ENCODE results near the gene FIBCD1. TPM values are rescaled to one million over a fixed set of nuclear protein-coding genes. Genes with fewer than 3 reads are reported as not detected.

Gene FIBCD1
- total and polyA plus RNA-seq, 2 experiments from 2014 or later, result 4.4 to 5.6 TPM

DNA sequence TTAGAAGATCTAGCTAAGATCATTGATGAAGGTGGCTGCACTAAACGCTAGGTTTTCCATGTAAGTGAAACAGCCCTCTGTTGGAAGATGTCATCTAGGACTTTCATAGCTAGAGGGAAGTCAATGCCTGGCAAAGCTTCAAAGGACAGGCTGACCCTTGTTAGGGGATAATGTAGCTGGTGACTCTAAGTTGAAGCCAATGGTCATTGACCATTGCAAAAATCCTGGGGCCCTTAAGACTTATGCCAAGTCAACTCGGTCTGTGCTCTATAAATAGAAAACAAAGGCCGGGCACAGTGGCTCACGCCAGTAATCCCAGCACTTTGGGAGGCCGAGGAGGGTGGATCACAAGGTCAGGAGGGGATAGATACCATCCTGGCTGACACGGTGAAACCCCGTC lies 26.6 kb upstream of the FIBCD1 start:
- no peaks in the 10 kb centered on the region for H3K36me3 ChIP-seq (ENCODE audit: insufficient read depth)
- no peaks in the 10 kb centered on the region for H3K79me2 ChIP-seq (replicated peaks; ENCODE audit: insufficient read depth)
- Mint-ChIP-seq H3K27me3 (ENCODE audit: insufficient read depth, low read depth, poor library complexity) (peaks cover 2% of the 10 kb centered on the region), H3K36me3 (ENCODE audit: low read depth) (no peaks in the 10 kb centered on the region), H3K27ac (no peak overlapping the region), H3K4me3 (no peak overlapping the region), H3K9me3 (peaks cover 3% of the 10 kb centered on the region; the same call in 2 of the 3 replicates), H3K4me1 (no peaks in the 10 kb centered on the region)
- no peaks in the 10 kb centered on the region for H3F3A ChIP-seq (replicated peaks; ENCODE audit: low read depth)
- no peaks in the 10 kb centered on the region for H3K9me2 ChIP-seq (ENCODE audit: insufficient read depth)
- no peaks in the 10 kb centered on the region for H4K20me1 ChIP-seq (replicated peaks; ENCODE audit: insufficient read depth)
- no peaks in the 10 kb centered on the region for H3K4me1 ChIP-seq (ENCODE audit: insufficient read depth)
- no peak overlapping the region for H2AFZ ChIP-seq
- ATAC-seq (no peak), DNase-seq (ENCODE audit: low spot score) (no peak)
- H3K27ac ChIP-seq (ENCODE audit: low read depth), result no peak overlapping the region
- H3K4me3 ChIP-seq, result no peak overlapping the region
- TF ChIP-seq ZNF462 (CRISPR knock-in tag; IDR thresholded peaks at IDR 0.05), result no peak
- TF ChIP-seq, protein P1, sequence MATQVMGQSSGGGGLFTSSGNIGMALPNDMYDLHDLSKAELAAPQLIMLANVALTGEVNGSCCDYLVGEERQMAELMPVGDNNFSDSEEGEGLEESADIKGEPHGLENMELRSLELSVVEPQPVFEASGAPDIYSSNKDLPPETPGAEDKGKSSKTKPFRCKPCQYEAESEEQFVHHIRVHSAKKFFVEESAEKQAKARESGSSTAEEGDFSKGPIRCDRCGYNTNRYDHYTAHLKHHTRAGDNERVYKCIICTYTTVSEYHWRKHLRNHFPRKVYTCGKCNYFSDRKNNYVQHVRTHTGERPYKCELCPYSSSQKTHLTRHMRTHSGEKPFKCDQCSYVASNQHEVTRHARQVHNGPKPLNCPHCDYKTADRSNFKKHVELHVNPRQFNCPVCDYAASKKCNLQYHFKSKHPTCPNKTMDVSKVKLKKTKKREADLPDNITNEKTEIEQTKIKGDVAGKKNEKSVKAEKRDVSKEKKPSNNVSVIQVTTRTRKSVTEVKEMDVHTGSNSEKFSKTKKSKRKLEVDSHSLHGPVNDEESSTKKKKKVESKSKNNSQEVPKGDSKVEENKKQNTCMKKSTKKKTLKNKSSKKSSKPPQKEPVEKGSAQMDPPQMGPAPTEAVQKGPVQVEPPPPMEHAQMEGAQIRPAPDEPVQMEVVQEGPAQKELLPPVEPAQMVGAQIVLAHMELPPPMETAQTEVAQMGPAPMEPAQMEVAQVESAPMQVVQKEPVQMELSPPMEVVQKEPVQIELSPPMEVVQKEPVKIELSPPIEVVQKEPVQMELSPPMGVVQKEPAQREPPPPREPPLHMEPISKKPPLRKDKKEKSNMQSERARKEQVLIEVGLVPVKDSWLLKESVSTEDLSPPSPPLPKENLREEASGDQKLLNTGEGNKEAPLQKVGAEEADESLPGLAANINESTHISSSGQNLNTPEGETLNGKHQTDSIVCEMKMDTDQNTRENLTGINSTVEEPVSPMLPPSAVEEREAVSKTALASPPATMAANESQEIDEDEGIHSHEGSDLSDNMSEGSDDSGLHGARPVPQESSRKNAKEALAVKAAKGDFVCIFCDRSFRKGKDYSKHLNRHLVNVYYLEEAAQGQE (IDR thresholded peaks at IDR 0.05; ENCODE audit: unreplicated experiment), result no peak
- no peak for TF ChIP-seq EZH2phosphoT487 (IDR thresholded peaks at IDR 0.05; ENCODE audit: unreplicated experiment)
- TF ChIP-seq ZNF114 (CRISPR knock-in tag; IDR thresholded peaks at IDR 0.05), result no peak
- no peak for TF ChIP-seq STAT1 (IDR thresholded peaks at IDR 0.05; ENCODE audit: unreplicated experiment)
- no peak for TF ChIP-seq POLR2AphosphoS5 (IDR thresholded peaks at IDR 0.05; ENCODE audit: low read depth)
- TF ChIP-seq JUNB (IDR thresholded peaks at IDR 0.05; ENCODE audit: unreplicated experiment), result no peak
- TF ChIP-seq CREB1 (CRISPR knock-in tag; IDR thresholded peaks at IDR 0.05; ENCODE audit: low read depth), result no peak
- TF ChIP-seq ZNF331 (CRISPR knock-in tag; IDR thresholded peaks at IDR 0.05; ENCODE audit: low read depth), result no peak
- TF ChIP-seq CTCF (conservative IDR thresholded peaks at IDR 0.05; ENCODE audit: low read depth in 2 of 2), result no peak
- no peak for TF ChIP-seq ETS1 (IDR thresholded peaks at IDR 0.05)
- no peak for TF ChIP-seq NANOG (IDR thresholded peaks at IDR 0.05; ENCODE audit: borderline replicate concordance)
- TF ChIP-seq EZH2 (IDR thresholded peaks at IDR 0.05; ENCODE audit: low read depth, unreplicated experiment), result no peak
- H3K4me2 ChIP-seq, result no peak overlapping the region
- H3K27me3 ChIP-seq (ENCODE audit: insufficient read depth), result no peaks in the 10 kb centered on the region

Data from GM23338 (cell line).